HEK293 (cell line): ENCODE data around the gene ADAMTSL4.

Source experiments
- CTCF ChIP-seq: fragments of 450-650 bp; formaldehyde crosslinking; IDR thresholded peaks from 2 replicates; pipeline ENCODE4 v1.5.1; 2016; ENCODE audit warnings: missing biosample characterization, missing genetic modification characterization
- SP2 ChIP-seq: fragments of 450-650 bp; formaldehyde crosslinking; IDR thresholded peaks from 2 replicates; pipeline ENCODE4 v1.5.1; 2016; ENCODE audit warnings: missing biosample characterization, missing genetic modification characterization
- SP3 ChIP-seq: fragments of 450-650 bp; formaldehyde crosslinking; IDR thresholded peaks from 2 replicates; pipeline ENCODE4 v1.5.1; 2016; ENCODE audit warnings: missing biosample characterization, missing genetic modification characterization
- ZNF335 ChIP-seq: fragments of 450-650 bp; formaldehyde crosslinking; conservative IDR thresholded peaks from 2 replicates; pipeline ENCODE4 v1.5.1; 2016; ENCODE audit warnings: missing biosample characterization, missing genetic modification characterization

GRCh38 chr1:150507912-150508864 lies 41.0 kb upstream of the ADAMTSL4 start, which contains the start of gene ECM1:
- TF ChIP-seq CTCF (tag by site-specific recombination), result no peak
- TF ChIP-seq SP3 (tag by site-specific recombination), result no peak
- peak; percentile 17; the same call in 1 of the 2 replicates for TF ChIP-seq SP2 (tag by site-specific recombination)
- TF ChIP-seq ZNF335 (tag by site-specific recombination), result no peak
